HEK293 (cell line): Measurements from ENCODE around the gene CBFA2T2.

Experiments used
- CTCF ChIA-PET: fragments of 350-600 bp; formaldehyde crosslinking; extraction: SDS; loops from one replicate; lab custom pipeline; 2021; ENCODE audit warnings: antibody characterized with exemption; lab: Yijun Ruan, JAX
- POLR2A ChIA-PET: fragments of 300-600 bp; formaldehyde crosslinking; extraction: SDS; loops from one replicate; lab custom pipeline; 2020; ENCODE audit warnings: antibody characterized with exemption, inconsistent platforms; lab: Yijun Ruan, JAX
- H3K27ac ChIP-seq: fragments of 200-500 bp; sonication (Bioruptor generic); 2 replicates; pipeline ENCODE4 v1.5.1; 2014; ENCODE audit warnings: low read depth, low read length, control low read depth, inconsistent platforms; ENCODE audit errors: extremely low read depth
- H3K36me3 ChIP-seq, 2 experiments: fragments of 200-500 bp in 1 of 2; sonication (Bioruptor generic) in 1 of 2; 1 replicate in 1 of 2; 2 replicates in 1 of 2; pipeline ENCODE4 v1.5.1; 2014 to 2017; ENCODE audit warnings: inconsistent platforms in 2 of 2, low read length in 2 of 2; ENCODE audit not compliant: control insufficient read depth in 2 of 2, insufficient read depth in 1 of 2
- H3K4me1 ChIP-seq: fragments of 200-500 bp; sonication (Bioruptor generic); 2 replicates; pipeline ENCODE4 v1.5.1; 2014; ENCODE audit warnings: mild to moderate bottlenecking, low read length, inconsistent platforms; ENCODE audit not compliant: control insufficient read depth, insufficient read depth
- H3K4me3 ChIP-seq: 2 replicates; pipeline ENCODE4 v1.5.1; 2011; ENCODE audit warnings: low read depth, mild to moderate bottlenecking, control low read depth, low read length, moderate library complexity
- H3K9me3 ChIP-seq: fragments of 200-500 bp; sonication (Bioruptor generic); 2 replicates; pipeline ENCODE4 v1.5.1; 2014; ENCODE audit warnings: low read depth, low read length, inconsistent platforms; ENCODE audit not compliant: control insufficient read depth, insufficient read depth
- GFI1B ChIP-seq: fragments of 450-650 bp; formaldehyde crosslinking; IDR thresholded peaks from 2 replicates; pipeline ENCODE4 v1.5.1; 2016; ENCODE audit warnings: missing biosample characterization, missing genetic modification characterization
- KLF8 ChIP-seq: fragments of 450-650 bp; formaldehyde crosslinking; IDR thresholded peaks from 2 replicates; pipeline ENCODE4 v1.5.1; 2016; ENCODE audit warnings: missing biosample characterization, missing genetic modification characterization
- MEIS1 ChIP-seq: sonication (generic); formaldehyde crosslinking; IDR thresholded peaks from 2 replicates; pipeline ENCODE4 v1.8.1; 2022; ENCODE audit warnings: missing genetic modification reagents, mild to moderate bottlenecking, borderline replicate concordance
- OSR2 ChIP-seq: fragments of 450-650 bp; formaldehyde crosslinking; IDR thresholded peaks from 2 replicates; pipeline ENCODE4 v1.5.1; 2016; ENCODE audit warnings: missing biosample characterization, missing genetic modification characterization
- ZBTB17 ChIP-seq: fragments of 450-650 bp; formaldehyde crosslinking; IDR thresholded peaks from 2 replicates; pipeline ENCODE4 v1.5.1; 2016; ENCODE audit warnings: missing biosample characterization, missing genetic modification characterization
- ZBTB8A ChIP-seq: fragments of 450-650 bp; formaldehyde crosslinking; IDR thresholded peaks from 2 replicates; pipeline ENCODE4 v1.5.1; 2016; ENCODE audit warnings: missing biosample characterization, missing genetic modification characterization
- ZNF121 ChIP-seq: fragments of 450-650 bp; formaldehyde crosslinking; IDR thresholded peaks from 2 replicates; pipeline ENCODE4 v1.5.1; 2016; ENCODE audit warnings: missing biosample characterization, missing genetic modification characterization
- ZNF16 ChIP-seq: fragments of 450-650 bp; formaldehyde crosslinking; IDR thresholded peaks from 2 replicates; pipeline ENCODE4 v1.5.1; 2016; ENCODE audit warnings: low read depth, missing biosample characterization, missing genetic modification characterization
- ZNF169 ChIP-seq: fragments of 450-650 bp; formaldehyde crosslinking; IDR thresholded peaks from 2 replicates; pipeline ENCODE4 v1.5.1; 2016; ENCODE audit warnings: missing biosample characterization, missing genetic modification characterization
- ZNF211 ChIP-seq: fragments of 450-650 bp; formaldehyde crosslinking; IDR thresholded peaks from 2 replicates; pipeline ENCODE4 v1.5.1; 2016; ENCODE audit warnings: low read depth, missing biosample characterization, missing genetic modification characterization
- ZNF214 ChIP-seq: fragments of 450-650 bp; formaldehyde crosslinking; IDR thresholded peaks from 2 replicates; pipeline ENCODE4 v1.5.1; 2017; ENCODE audit warnings: missing biosample characterization, mild to moderate bottlenecking, missing genetic modification characterization, borderline replicate concordance
- ZNF239 ChIP-seq: fragments of 450-650 bp; formaldehyde crosslinking; IDR thresholded peaks from 2 replicates; pipeline ENCODE4 v1.5.1; 2016; ENCODE audit warnings: missing biosample characterization, missing genetic modification characterization
- ZNF248 ChIP-seq: fragments of 450-650 bp; formaldehyde crosslinking; IDR thresholded peaks from 2 replicates; pipeline ENCODE4 v1.5.1; 2017; ENCODE audit warnings: missing biosample characterization, missing genetic modification characterization
- ZNF292 ChIP-seq: fragments of 450-650 bp; formaldehyde crosslinking; IDR thresholded peaks from 2 replicates; pipeline ENCODE4 v1.5.1; 2016; ENCODE audit warnings: low read depth, missing biosample characterization, missing genetic modification characterization, borderline replicate concordance
- ZNF404 ChIP-seq: fragments of 450-650 bp; formaldehyde crosslinking; IDR thresholded peaks from 2 replicates; pipeline ENCODE4 v1.5.1; 2017; ENCODE audit warnings: missing biosample characterization, missing genetic modification characterization
- ZNF571 ChIP-seq: fragments of 450-650 bp; formaldehyde crosslinking; IDR thresholded peaks from 2 replicates; pipeline ENCODE4 v1.5.0; 2017; ENCODE audit warnings: missing biosample characterization, missing genetic modification characterization
- ZNF777 ChIP-seq: fragments of 450-650 bp; formaldehyde crosslinking; IDR thresholded peaks from 2 replicates; pipeline ENCODE4 v1.5.1; 2017; ENCODE audit warnings: missing biosample characterization, missing genetic modification characterization, borderline replicate concordance
- ZNF837 ChIP-seq: fragments of 450-650 bp; formaldehyde crosslinking; IDR thresholded peaks from 2 replicates; pipeline ENCODE4 v1.5.1; 2016; ENCODE audit warnings: missing biosample characterization, missing genetic modification characterization
- ZSCAN16 ChIP-seq: fragments of 450-650 bp; formaldehyde crosslinking; IDR thresholded peaks from 2 replicates; pipeline ENCODE4 v1.5.1; 2016; ENCODE audit warnings: missing biosample characterization, missing genetic modification characterization
- TF ChIP-seq, protein P1 (sequence below): fragments of 450-650 bp; formaldehyde crosslinking; IDR thresholded peaks from 2 replicates; pipeline ENCODE4 v1.5.1; 2016; ENCODE audit warnings: missing biosample characterization, missing genetic modification characterization
- TF ChIP-seq, protein P2 (sequence below): sonication (generic); formaldehyde crosslinking; IDR thresholded peaks from 2 replicates; pipeline ENCODE4 v1.8.1; 2022; ENCODE audit warnings: mild to moderate bottlenecking, moderate library complexity, missing genetic modification reagents
- TF ChIP-seq, protein P3 (sequence below): fragments of 450-650 bp; formaldehyde crosslinking; IDR thresholded peaks from 2 replicates; pipeline ENCODE4 v1.5.1; 2016; ENCODE audit warnings: missing biosample characterization, missing genetic modification characterization
- TF ChIP-seq, protein P4 (sequence below): fragments of 450-650 bp; formaldehyde crosslinking; optimal IDR thresholded peaks from 2 replicates; pipeline ENCODE3; 2016; ENCODE audit warnings: missing biosample characterization, mild to moderate bottlenecking, missing genetic modification characterization

Gene CBFA2T2

DNA sequence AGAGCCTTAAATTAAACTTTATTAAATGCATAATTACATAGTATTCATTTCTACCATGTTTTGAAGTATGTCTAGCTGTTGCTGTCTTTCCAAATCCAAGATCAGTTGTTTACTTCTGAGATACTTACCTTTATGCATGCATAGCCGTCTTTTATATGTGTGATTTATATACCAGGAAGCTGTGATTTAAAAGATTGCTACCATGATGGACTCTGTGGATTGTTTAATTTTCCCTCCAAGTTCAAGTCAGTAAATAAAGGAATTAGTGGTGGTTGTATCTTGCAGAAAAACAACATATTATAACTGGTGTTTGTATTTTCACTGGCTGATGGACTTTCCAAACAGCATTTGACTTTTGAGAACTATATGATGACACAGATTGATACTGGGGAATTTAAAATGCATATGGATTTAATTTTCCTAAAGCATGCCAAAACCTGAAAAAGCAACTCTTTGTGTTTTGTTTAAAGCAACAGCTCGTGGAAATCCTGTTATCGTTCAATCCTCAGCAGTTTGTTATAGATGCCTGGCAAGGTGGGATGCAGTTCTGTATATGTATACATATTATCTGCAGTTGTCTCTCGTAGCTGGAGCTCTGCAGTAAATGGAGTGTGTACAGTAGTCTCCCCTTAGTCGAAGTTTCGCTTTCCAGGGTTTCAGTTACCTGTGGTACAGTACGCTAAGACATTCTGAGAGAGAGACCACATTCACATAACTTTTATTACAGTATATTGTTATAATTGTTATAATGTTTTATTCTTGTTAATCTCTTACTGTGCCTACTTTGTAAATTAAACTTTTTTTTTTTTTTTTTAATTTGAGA lies 77.1 kb downstream of the CBFA2T2 start:
- Histone ChIP-seq H3K4me1 (peaks cover 25% of the 10 kb centered on the region), H3K9me3 (no peaks in the 10 kb centered on the region), H3K27ac (no peak overlapping the region), H3K36me3 (no peaks in the 10 kb centered on the region), H3K4me3 (no peak overlapping the region)
- no peak for TF ChIP-seq ZNF16 (tag by site-specific recombination)
- no peak for TF ChIP-seq ZNF292
- TF ChIP-seq, protein P1, sequence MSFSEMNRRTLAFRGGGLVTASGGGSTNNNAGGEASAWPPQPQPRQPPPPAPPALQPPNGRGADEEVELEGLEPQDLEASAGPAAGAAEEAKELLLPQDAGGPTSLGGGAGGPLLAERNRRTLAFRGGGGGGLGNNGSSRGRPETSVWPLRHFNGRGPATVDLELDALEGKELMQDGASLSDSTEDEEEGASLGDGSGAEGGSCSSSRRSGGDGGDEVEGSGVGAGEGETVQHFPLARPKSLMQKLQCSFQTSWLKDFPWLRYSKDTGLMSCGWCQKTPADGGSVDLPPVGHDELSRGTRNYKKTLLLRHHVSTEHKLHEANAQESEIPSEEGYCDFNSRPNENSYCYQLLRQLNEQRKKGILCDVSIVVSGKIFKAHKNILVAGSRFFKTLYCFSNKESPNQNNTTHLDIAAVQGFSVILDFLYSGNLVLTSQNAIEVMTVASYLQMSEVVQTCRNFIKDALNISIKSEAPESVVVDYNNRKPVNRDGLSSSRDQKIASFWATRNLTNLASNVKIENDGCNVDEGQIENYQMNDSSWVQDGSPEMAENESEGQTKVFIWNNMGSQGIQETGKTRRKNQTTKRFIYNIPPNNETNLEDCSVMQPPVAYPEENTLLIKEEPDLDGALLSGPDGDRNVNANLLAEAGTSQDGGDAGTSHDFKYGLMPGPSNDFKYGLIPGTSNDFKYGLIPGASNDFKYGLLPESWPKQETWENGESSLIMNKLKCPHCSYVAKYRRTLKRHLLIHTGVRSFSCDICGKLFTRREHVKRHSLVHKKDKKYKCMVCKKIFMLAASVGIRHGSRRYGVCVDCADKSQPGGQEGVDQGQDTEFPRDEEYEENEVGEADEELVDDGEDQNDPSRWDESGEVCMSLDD = no peak
- no peak for TF ChIP-seq ZNF214
- no peak for TF ChIP-seq ZNF571 (tag by site-specific recombination)
- TF ChIP-seq ZNF121 (tag by site-specific recombination) = no peak
- no peak for TF ChIP-seq OSR2 (tag by site-specific recombination)
- TF ChIP-seq ZNF777 (tag by site-specific recombination) = no peak
- no peak for TF ChIP-seq ZNF169 (tag by site-specific recombination)
- TF ChIP-seq ZNF211 (tag by site-specific recombination) = no peak
- TF ChIP-seq ZNF404 = no peak
- no peak for TF ChIP-seq ZSCAN16
- TF ChIP-seq ZNF248 (tag by site-specific recombination) = no peak
- ChIA-PET POLR2A (no interaction called here), CTCF (no interaction called here)

DNA sequence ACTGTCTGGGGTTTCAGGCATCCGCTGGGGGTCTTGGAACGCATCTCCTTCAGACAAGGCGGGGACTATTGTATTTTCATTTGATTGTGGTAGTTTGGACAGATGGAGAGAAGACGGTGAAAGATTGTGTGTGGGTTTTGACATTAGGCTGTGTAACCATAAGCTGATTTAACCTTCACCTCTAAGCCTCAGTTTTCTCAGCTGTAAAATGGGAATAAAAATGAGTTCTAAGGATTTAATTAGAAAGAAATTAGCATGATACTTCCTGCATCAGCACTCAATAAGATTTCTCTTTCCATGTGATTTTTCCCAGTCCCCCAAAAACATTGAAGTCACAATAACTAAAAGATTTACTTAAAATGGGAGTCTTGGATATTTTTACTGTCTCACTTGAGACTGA lies 78.1 kb downstream of the CBFA2T2 start:
- TF ChIP-seq, protein P2, sequence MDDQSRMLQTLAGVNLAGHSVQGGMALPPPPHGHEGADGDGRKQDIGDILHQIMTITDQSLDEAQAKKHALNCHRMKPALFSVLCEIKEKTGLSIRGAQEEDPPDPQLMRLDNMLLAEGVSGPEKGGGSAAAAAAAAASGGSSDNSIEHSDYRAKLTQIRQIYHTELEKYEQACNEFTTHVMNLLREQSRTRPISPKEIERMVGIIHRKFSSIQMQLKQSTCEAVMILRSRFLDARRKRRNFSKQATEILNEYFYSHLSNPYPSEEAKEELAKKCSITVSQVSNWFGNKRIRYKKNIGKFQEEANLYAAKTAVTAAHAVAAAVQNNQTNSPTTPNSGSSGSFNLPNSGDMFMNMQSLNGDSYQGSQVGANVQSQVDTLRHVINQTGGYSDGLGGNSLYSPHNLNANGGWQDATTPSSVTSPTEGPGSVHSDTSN (CRISPR knock-in tag) = no peak
- TF ChIP-seq KLF8 (tag by site-specific recombination) = no peak
- no peak for TF ChIP-seq ZNF239 (tag by site-specific recombination)
- no peak for TF ChIP-seq ZBTB8A (tag by site-specific recombination)
- no peak for TF ChIP-seq MEIS1 (CRISPR knock-in tag)
- TF ChIP-seq ZNF837 (tag by site-specific recombination) = no peak
- TF ChIP-seq, protein P3, sequence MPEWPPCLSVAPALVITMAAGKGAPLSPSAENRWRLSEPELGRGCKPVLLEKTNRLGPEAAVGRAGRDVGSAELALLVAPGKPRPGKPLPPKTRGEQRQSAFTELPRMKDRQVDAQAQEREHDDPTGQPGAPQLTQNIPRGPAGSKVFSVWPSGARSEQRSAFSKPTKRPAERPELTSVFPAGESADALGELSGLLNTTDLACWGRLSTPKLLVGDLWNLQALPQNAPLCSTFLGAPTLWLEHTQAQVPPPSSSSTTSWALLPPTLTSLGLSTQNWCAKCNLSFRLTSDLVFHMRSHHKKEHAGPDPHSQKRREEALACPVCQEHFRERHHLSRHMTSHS (tag by site-specific recombination) = no peak
- no peak for TF ChIP-seq GFI1B
- TF ChIP-seq, protein P4, sequence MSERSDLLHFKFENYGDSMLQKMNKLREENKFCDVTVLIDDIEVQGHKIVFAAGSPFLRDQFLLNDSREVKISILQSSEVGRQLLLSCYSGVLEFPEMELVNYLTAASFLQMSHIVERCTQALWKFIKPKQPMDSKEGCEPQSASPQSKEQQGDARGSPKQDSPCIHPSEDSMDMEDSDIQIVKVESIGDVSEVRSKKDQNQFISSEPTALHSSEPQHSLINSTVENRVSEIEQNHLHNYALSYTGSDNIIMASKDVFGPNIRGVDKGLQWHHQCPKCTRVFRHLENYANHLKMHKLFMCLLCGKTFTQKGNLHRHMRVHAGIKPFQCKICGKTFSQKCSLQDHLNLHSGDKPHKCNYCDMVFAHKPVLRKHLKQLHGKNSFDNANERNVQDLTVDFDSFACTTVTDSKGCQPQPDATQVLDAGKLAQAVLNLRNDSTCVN (tag by site-specific recombination) = no peak
- no peak for TF ChIP-seq ZBTB17 (tag by site-specific recombination)
- POLR2A ChIA-PET = no interaction called here
- CTCF ChIA-PET = no interaction called here
- no peak overlapping the region for H3K4me3 ChIP-seq
- peaks cover 25% of the 10 kb centered on the region for H3K4me1 ChIP-seq
- no peaks in the 10 kb centered on the region for H3K36me3 ChIP-seq
- H3K27ac ChIP-seq = no peak overlapping the region
- no peaks in the 10 kb centered on the region for H3K9me3 ChIP-seq
